ENCODE data around the gene CHP2. TPM values are rescaled to one million over a fixed set of nuclear protein-coding genes. Genes with fewer than 3 reads are reported as not detected.
"Not testable (repeated sequence)": the region's sequence is repeated elsewhere in the genome, so short reads cannot be mapped to it uniquely, and the experiment has no call there.

Gene CHP2
- total RNA-seq, 3 donors from 2014 or later = 97.5 to 432 (median 101) TPM

DNA sequence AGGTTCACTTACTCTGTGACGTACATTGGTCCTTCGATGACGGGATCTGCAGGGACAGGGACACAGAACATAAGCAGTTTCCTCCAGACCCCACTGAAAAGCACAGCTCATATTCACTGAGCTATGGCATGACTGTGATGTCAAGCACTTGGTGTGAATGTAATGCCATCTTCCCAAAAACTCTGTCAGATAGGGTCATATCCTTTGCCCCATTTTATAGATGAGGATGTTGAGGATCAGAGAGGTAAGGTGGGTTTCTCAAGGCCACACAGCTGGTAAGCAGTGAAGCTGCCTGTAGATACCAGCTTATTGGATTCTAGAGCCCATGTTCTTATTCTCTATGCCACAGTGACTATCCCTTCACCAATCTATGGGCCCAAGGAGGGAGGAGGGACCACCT is 44.3 kb upstream of the CHP2 start:
- DNase-seq (no peak), ATAC-seq (no peak)
- Histone ChIP-seq H3K4me1 (ENCODE audit: low read depth) (no peaks in the 10 kb centered on the region), H3K36me3 (ENCODE audit: low read depth) (no peaks in the 10 kb centered on the region), H3K4me3 (no peak overlapping the region), H3K9me3 (no peaks in the 10 kb centered on the region)
- intact Hi-C loops (cut with DNase I, micrococcal nuclease) = no loop called here
- TF ChIP-seq, protein P1, sequence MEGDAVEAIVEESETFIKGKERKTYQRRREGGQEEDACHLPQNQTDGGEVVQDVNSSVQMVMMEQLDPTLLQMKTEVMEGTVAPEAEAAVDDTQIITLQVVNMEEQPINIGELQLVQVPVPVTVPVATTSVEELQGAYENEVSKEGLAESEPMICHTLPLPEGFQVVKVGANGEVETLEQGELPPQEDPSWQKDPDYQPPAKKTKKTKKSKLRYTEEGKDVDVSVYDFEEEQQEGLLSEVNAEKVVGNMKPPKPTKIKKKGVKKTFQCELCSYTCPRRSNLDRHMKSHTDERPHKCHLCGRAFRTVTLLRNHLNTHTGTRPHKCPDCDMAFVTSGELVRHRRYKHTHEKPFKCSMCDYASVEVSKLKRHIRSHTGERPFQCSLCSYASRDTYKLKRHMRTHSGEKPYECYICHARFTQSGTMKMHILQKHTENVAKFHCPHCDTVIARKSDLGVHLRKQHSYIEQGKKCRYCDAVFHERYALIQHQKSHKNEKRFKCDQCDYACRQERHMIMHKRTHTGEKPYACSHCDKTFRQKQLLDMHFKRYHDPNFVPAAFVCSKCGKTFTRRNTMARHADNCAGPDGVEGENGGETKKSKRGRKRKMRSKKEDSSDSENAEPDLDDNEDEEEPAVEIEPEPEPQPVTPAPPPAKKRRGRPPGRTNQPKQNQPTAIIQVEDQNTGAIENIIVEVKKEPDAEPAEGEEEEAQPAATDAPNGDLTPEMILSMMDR (IDR thresholded peaks at IDR 0.05) = no peak

DNA sequence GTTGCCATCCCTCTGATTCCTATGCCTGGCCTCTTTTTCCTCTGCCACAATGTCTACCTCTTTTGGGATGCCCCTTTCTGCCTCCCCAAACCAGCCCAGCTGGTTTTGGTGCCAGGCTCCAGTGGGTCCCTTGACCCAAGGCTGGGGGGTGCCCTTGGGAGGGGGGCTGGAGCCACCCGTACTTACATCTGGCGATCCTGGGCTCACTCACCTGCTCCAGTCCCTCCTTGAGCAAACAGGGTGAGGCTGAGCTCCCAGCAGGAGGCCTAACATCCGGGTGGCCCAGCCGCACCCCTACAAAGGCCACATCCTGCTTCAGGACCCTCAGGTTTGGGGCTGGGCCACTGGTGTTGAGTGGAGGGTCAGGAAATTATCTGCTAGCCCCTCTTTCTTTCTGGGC is 43.0 kb upstream of the CHP2 start:
- DNase-seq (peak; percentile 83 to 85 (median 84)), ATAC-seq (peak; percentile 92)
- TF ChIP-seq, protein P1 (IDR thresholded peaks at IDR 0.05) = no peak
- intact Hi-C loops (cut with DNase I, micrococcal nuclease) = no loop called here
- H3K9me3 ChIP-seq = no peaks in the 10 kb centered on the region
- no peaks in the 10 kb centered on the region for H3K36me3 ChIP-seq (ENCODE audit: low read depth)
- H3K4me1 ChIP-seq (ENCODE audit: low read depth) = no peaks in the 10 kb centered on the region
- H3K4me3 ChIP-seq = peak overlapping the region; percentile 30

DNA sequence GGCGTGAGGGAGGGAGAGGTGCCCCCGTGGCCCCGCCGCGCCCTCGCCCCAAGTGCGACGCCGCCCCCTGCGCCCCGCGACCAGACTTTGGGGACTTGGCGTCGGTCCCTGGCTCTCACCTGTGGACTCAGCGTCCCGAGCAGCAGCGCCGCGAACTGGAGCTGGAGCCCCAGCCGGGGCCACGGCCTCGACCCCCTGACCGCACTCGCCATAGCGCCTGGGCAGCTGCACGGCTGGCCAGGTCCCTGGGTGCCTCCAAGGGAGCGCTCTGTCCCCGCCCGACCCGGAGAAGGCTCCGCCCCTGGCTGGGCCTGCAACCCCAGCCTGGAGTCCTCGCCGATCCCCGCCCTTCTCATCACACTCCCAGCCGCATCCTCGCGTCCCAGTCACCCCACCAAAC is 41.9 kb upstream of the CHP2 start, which contains the start of gene ERN2:
Gene ERN2, minus strand, starts transcription at position 247 of the 400 bp plus-strand sequence. Its CDS starts 35 bp downstream, at position 212.
- intact Hi-C loops (cut with DNase I, micrococcal nuclease) = no loop called here
- peak; percentile 91 for ATAC-seq
- no peaks in the 10 kb centered on the region for H3K36me3 ChIP-seq (ENCODE audit: low read depth)
- peak; percentile 82 to 91 (median 86) for DNase-seq
- TF ChIP-seq, protein P1 (IDR thresholded peaks at IDR 0.05) = no peak
- peak within 1 kb of the TSS; percentile 30 for H3K4me3 ChIP-seq
- no peaks in the 10 kb centered on the region for H3K9me3 ChIP-seq
- H3K4me1 ChIP-seq (ENCODE audit: low read depth) = no peaks in the 10 kb centered on the region

DNA sequence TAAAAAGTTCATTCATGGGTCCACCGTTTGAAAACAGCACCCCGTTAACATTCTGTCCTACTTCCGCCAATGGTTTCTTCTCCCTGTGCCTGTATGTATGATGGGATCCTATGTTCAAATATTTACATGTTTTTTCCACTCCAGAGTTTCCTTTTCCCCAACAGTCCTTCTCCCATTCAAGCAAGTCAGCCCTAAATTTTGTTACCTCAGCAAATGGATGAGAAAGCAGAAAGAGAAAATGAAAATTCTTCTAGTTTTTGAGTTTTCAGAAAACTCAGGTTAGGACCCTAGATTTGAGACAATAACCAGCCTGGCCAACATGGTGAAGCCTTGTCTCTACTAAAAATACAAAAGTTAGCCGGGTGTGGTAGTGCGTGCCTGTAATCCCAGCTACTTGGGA is 38.3 kb upstream of the CHP2 start:
- H3K36me3 ChIP-seq (ENCODE audit: low read depth) = no peaks in the 10 kb centered on the region
- intact Hi-C loops (cut with DNase I, micrococcal nuclease) = no loop called here
- H3K9me3 ChIP-seq = no peaks in the 10 kb centered on the region
- H3K4me1 ChIP-seq (ENCODE audit: low read depth) = no peaks in the 10 kb centered on the region
- TF ChIP-seq, protein P1 (IDR thresholded peaks at IDR 0.05) = no peak
- H3K4me3 ChIP-seq = no peak overlapping the region
- DNase-seq (no peak), ATAC-seq (no peak)

DNA sequence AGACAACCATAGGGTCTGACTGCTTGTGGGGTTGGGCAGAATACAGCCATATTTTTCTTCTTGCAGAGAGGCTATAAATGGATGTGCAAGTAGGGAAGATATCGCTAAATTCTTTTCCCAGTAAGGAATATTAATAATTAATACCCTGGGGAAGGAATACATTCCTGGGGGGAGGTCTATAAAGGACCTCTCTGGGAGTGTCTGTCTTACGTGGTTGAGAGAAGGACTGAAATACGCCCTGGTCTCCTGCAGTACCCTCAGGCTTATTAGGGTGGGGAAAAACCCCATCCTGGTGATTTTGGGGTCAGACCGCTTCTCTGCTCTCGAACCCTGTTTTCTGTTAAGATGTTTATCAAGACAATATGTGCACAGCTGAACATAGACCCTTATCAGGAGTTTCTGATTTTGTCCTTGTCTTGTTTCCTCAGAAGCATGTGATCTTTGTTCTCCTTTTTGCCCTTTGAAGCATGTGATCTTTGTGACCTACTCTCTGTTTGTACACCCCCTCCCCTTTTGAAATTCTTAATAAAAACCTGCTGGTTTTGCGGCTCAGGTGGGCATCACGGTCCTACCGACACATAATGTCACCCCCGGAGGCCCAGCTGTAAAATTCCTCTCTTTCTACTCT is 32.1 kb upstream of the CHP2 start:
- H3K4me3 ChIP-seq; H3K4me1 ChIP-seq (ENCODE audit: low read depth); H3K9me3 ChIP-seq; H3K36me3 ChIP-seq (ENCODE audit: low read depth); ATAC-seq; intact Hi-C loops (cut with DNase I, micrococcal nuclease); DNase-seq: not testable (repeated sequence)

DNA sequence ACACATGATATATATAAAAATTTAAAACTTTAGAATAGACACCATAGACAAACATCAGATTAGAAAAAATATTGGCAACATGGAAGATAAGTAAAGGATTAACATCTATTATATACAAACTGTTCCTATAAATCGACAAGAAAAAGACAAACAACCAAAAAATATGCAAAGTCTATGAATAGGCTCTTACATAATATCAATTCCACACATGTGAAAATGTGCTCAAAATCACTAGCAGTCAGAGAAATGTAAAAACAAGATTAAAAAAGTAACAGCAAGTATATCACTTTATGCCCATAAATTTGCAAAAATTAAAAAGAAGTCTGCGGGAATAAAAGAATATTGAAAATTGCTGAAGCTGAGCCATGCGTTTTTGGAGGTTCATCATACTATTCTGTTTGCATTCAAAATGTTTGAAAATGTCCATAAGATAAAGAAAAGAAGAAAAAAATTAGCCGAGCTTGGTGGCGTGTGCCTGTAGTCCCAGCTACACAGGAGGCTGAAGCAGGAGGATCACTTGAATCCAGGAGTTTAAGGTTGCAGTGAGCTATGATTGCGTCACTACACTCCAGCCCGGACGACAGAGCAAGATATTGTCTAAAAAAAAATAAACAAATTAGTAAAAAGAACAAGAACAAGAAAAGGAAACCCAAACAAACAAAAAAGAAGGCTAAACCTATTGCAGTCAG is 30.6 kb upstream of the CHP2 start:
- intact Hi-C loops (cut with DNase I, micrococcal nuclease) = no loop called here
- ATAC-seq = no peak

More for the DNA sequence above, 30.6 kb upstream of the CHP2 start:
- no peaks in the 10 kb centered on the region for H3K36me3 ChIP-seq (ENCODE audit: low read depth)
- DNase-seq = no peak
- TF ChIP-seq, protein P1 (IDR thresholded peaks at IDR 0.05) = no peak
- H3K9me3 ChIP-seq = peaks cover 4% of the 10 kb centered on the region
- no peaks in the 10 kb centered on the region for H3K4me1 ChIP-seq (ENCODE audit: low read depth)
- H3K4me3 ChIP-seq = no peak overlapping the region

Measured in mucosa of descending colon (tissue), 3 donors.